NCI-H82 treated with DMSO at 0.1 percent for 48 hours (cell line): ENCODE data around the gene AHRR.
"Not testable (repeated sequence)": the region's sequence is repeated elsewhere in the genome, so short reads cannot be mapped to it uniquely, and the experiment has no call there.

Experiments
- DNase-seq: peaks from one replicate; lab custom pipeline; 2025; ENCODE audit not compliant: unreplicated experiment; lab: John Stamatoyannopoulos, UW

Gene AHRR

GRCh38 chr5:305050-305449, 16.5 kb upstream of the AHRR start:
- DNase-seq = no peak

- DNase-seq = no peak
Observed at GRCh38 chr5:305459-305858, 16.1 kb upstream of the AHRR start.

- no peak for DNase-seq
Observed at GRCh38 chr5:306011-306805, 15.3 kb upstream of the AHRR start.

GRCh38 chr5:307306-307705, 14.2 kb upstream of the AHRR start:
- no peak for DNase-seq

GRCh38 chr5:307794-308579, 13.5 kb upstream of the AHRR start:
- DNase-seq = no peak

GRCh38 chr5:308672-309271, 12.7 kb upstream of the AHRR start:
- no peak for DNase-seq

- not testable (repeated sequence) for DNase-seq
Observed at GRCh38 chr5:309831-310230, 11.7 kb upstream of the AHRR start.

- DNase-seq = no peak
Observed at GRCh38 chr5:310516-310915, 11.0 kb upstream of the AHRR start.

GRCh38 chr5:310941-311434, 10.5 kb upstream of the AHRR start:
- DNase-seq = no peak

GRCh38 chr5:311963-312362, 9.6 kb upstream of the AHRR start:
- DNase-seq = no peak

GRCh38 chr5:312845-313244, 8.7 kb upstream of the AHRR start:
- no peak for DNase-seq

GRCh38 chr5:313265-313664, 8.2 kb upstream of the AHRR start:
- no peak for DNase-seq

- no peak for DNase-seq
Observed at GRCh38 chr5:313806-314376, 7.6 kb upstream of the AHRR start.

GRCh38 chr5:314676-315487, 6.6 kb upstream of the AHRR start:
- DNase-seq = no peak

GRCh38 chr5:315488-316209, 5.9 kb upstream of the AHRR start:
- DNase-seq = no peak

GRCh38 chr5:316210-317085, 5.1 kb upstream of the AHRR start:
- DNase-seq = no peak

GRCh38 chr5:317086-317811, 4.3 kb upstream of the AHRR start:
- DNase-seq = no peak

GRCh38 chr5:318341-318897, 3.1 kb upstream of the AHRR start:
- DNase-seq = no peak
